Endothelial cell of umbilical vein (primary cell): ENCODE measurements around the gene OR5L2.

Experiments
- CTCF ChIP-seq, 2 donors: IDR thresholded peaks; 1 replicate in 1 of 2; 2 replicates in 1 of 2; pipeline ENCODE4 v1.5.1; 2011; ENCODE audit warnings: low read length in 2 of 2, mild to moderate bottlenecking in 2 of 2, moderate library complexity in 2 of 2, control low read depth in 1 of 2, inconsistent platforms in 1 of 2, low read depth in 1 of 2; ENCODE audit not compliant: insufficient read depth in 1 of 2; ENCODE audit errors: extremely low read depth in 1 of 2
- EZH2 ChIP-seq: IDR thresholded peaks from 2 replicates; pipeline ENCODE4 v1.6.1; 2012; ENCODE audit warnings: borderline replicate concordance, low read depth, mild to moderate bottlenecking, moderate library complexity, low read length, inconsistent platforms; ENCODE audit not compliant: severe bottlenecking
- POLR2A ChIP-seq: IDR thresholded peaks from 2 replicates; pipeline ENCODE4 v1.6.1; 2012; ENCODE audit warnings: low read depth, mild to moderate bottlenecking, control low read depth, low read length
- TF ChIP-seq, protein P1 (sequence below): IDR thresholded peaks from 2 replicates; pipeline ENCODE4 v1.6.1; 2011; ENCODE audit not compliant: insufficient read depth, insufficient read length

GRCh38 chr11:55852141-55852540 is 25.1 kb downstream of the OR5L2 start:
- TF ChIP-seq CTCF (IDR thresholded peaks at IDR 0.05; ENCODE audit: extremely low read depth in 1 of 2, insufficient read depth in 1 of 2, low read depth in 1 of 2, low read length in 2 of 2) (no peak), POLR2A (no peak), EZH2 (no peak)
- TF ChIP-seq, protein P1, sequence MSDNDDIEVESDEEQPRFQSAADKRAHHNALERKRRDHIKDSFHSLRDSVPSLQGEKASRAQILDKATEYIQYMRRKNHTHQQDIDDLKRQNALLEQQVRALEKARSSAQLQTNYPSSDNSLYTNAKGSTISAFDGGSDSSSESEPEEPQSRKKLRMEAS = no peak
